ENCODE data around the gene IGFN1. TPM values are rescaled to one million over a fixed set of nuclear protein-coding genes. Genes with fewer than 3 reads are reported as not detected.

IGFN1 gene
- total and polyA plus RNA-seq, 2 donors from 2014 or later, result 2.8 TPM; not detected in 1

DNA sequence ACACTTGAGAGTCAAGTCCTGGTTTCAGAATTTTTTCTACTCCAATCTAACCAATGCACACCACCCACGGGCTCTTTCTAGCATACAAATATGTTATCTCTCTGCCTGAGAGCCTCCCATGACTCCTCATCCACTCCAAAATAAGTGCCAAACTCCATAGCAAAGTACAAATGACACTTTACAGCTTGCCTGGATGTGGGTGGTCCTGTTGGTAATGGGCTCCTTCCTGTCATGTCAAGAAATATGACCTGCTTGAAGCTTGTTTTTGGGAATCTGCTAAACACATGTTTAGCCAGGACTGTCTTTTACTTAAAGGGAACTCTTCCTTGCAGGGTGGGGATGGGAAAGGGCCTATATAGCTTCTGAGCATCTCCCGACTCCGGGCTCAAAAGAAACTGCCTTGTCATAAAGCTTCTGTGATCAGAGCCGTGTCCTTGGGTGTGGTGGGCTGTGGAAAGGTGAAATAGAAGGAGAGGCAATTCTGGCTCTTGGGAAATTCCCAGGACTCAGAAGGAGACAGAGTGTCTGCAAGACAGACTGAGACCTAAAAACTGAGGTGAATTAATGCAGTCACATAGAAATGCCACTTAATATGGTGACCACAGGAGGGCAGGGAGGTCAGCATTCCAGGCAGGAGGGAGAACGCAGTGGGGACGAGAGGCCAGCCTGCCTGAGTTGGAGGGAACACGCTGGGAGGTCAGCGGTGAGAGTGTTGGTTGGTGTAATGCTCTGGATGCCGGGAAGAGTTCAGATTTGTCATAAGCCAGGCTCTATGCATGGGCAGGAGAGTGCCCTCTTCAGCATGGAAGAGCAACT, 6.1 kb upstream of the IGFN1 start:
- no peaks in the 10 kb centered on the region for H3K36me3 ChIP-seq (ENCODE audit: control insufficient read depth in 2 of 3, insufficient read depth in 3 of 3, low read length in 3 of 3)
- no peak overlapping the region for H3K4me3 ChIP-seq (ENCODE audit: low read length in 3 of 3)
- FAIRE-seq, result no peak
- intact Hi-C loops (cut with DNase I), result no loop called here
- no peak overlapping the region for H3K9ac ChIP-seq (ENCODE audit: low read length in 3 of 3)
- peak; percentile 60 to 80 (median 74) for DNase-seq
- H3K27me3 ChIP-seq (ENCODE audit: control insufficient read depth, insufficient read depth, low read length), result no peaks in the 10 kb centered on the region
- H3K4me1 ChIP-seq (ENCODE audit: control insufficient read depth in 2 of 3, insufficient read depth in 2 of 3, low read depth in 1 of 3, low read length in 3 of 3), result no peaks in the 10 kb centered on the region
- no peaks in the 10 kb centered on the region for H3K9me3 ChIP-seq (ENCODE audit: control insufficient read depth in 2 of 3, insufficient read depth in 1 of 3, low read length in 3 of 3)
- no peak overlapping the region for H3K27ac ChIP-seq (ENCODE audit: low read depth in 2 of 2, low read length in 2 of 2)
- peak; percentile 58 for TF ChIP-seq CTCF (IDR thresholded peaks at IDR 0.05; ENCODE audit: borderline replicate concordance, extremely low read depth, insufficient read depth)

GRCh38 chr1:201185123-201185453, 5.5 kb upstream of the IGFN1 start:
- H3K9me3 ChIP-seq (ENCODE audit: control insufficient read depth in 2 of 3, insufficient read depth in 1 of 3, low read length in 3 of 3), result no peaks in the 10 kb centered on the region
- H3K27ac ChIP-seq (ENCODE audit: low read depth in 2 of 2, low read length in 2 of 2), result no peak overlapping the region

GRCh38 chr1:201185527-201186128, 5.0 kb upstream of the IGFN1 start:
- DNase-seq, result peak in 1 of 5 donors; percentile 46

More at GRCh38 chr1:201185123-201185453, 5.5 kb upstream of the IGFN1 start:
- Histone ChIP-seq H3K4me3 (ENCODE audit: low read length in 3 of 3) (no peak overlapping the region), H3K36me3 (ENCODE audit: control insufficient read depth in 2 of 3, insufficient read depth in 3 of 3, low read length in 3 of 3) (no peaks in the 10 kb centered on the region), H3K27me3 (ENCODE audit: control insufficient read depth, insufficient read depth, low read length) (no peaks in the 10 kb centered on the region), H3K4me1 (ENCODE audit: control insufficient read depth in 2 of 3, insufficient read depth in 2 of 3, low read depth in 1 of 3, low read length in 3 of 3) (no peaks in the 10 kb centered on the region), H3K9ac (ENCODE audit: low read length in 3 of 3) (no peak overlapping the region)
- intact Hi-C loops (cut with DNase I), result no loop called here
- FAIRE-seq (no peak), DNase-seq (peak in 1 of 5 donors; percentile 26)
- TF ChIP-seq CTCF (IDR thresholded peaks at IDR 0.05; ENCODE audit: borderline replicate concordance, extremely low read depth, insufficient read depth), result no peak

More at GRCh38 chr1:201185527-201186128, 5.0 kb upstream of the IGFN1 start:
- Histone ChIP-seq H3K9ac (ENCODE audit: low read length in 3 of 3) (no peak overlapping the region), H3K36me3 (ENCODE audit: control insufficient read depth in 2 of 3, insufficient read depth in 3 of 3, low read length in 3 of 3) (no peaks in the 10 kb centered on the region), H3K4me3 (ENCODE audit: low read length in 3 of 3) (no peak overlapping the region), H3K27me3 (ENCODE audit: control insufficient read depth, insufficient read depth, low read length) (no peaks in the 10 kb centered on the region), H3K9me3 (ENCODE audit: control insufficient read depth in 2 of 3, insufficient read depth in 1 of 3, low read length in 3 of 3) (no peaks in the 10 kb centered on the region), H3K27ac (ENCODE audit: low read depth in 2 of 2, low read length in 2 of 2) (no peak overlapping the region), H3K4me1 (ENCODE audit: control insufficient read depth in 2 of 3, insufficient read depth in 2 of 3, low read depth in 1 of 3, low read length in 3 of 3) (no peaks in the 10 kb centered on the region)
- intact Hi-C loops (cut with DNase I), result no loop called here
- no peak for FAIRE-seq
- TF ChIP-seq CTCF (IDR thresholded peaks at IDR 0.05; ENCODE audit: borderline replicate concordance, extremely low read depth, insufficient read depth), result no peak
